HFFc6 (cell line): Measurements from ENCODE around the gene SULT2B1. TPM values are rescaled to one million over a fixed set of nuclear protein-coding genes. Genes with fewer than 3 reads are reported as not detected.
"Not testable (repeated sequence)": the region's sequence is repeated elsewhere in the genome, so short reads cannot be mapped to it uniquely, and the experiment has no call there.

Experiments used
- DNase-seq: peaks from one replicate; pipeline ENCODE4 v3.0.0-alpha.2; 2018
- H3K27ac Mint-ChIP-seq: 2 replicates; pipeline ENCODE4 v1.8.0; 2020; ENCODE audit warnings: mild to moderate bottlenecking, mixed read lengths
- H3K27me3 Mint-ChIP-seq: 2 replicates; pipeline ENCODE4 v1.8.0; 2021; ENCODE audit warnings: mild to moderate bottlenecking, moderate library complexity, mixed read lengths; ENCODE audit not compliant: insufficient read depth
- H3K36me3 Mint-ChIP-seq: 2 replicates; pipeline ENCODE4 v1.8.0; 2021; ENCODE audit warnings: low read depth, mixed read lengths
- H3K4me1 Mint-ChIP-seq: 2 replicates; pipeline ENCODE4 v1.8.0; 2020; ENCODE audit warnings: low read depth, mixed read lengths
- H3K4me3 Mint-ChIP-seq: 2 replicates; pipeline ENCODE4 v1.8.0; 2020; ENCODE audit warnings: mild to moderate bottlenecking, moderate library complexity, mixed read lengths
- H3K9me3 Mint-ChIP-seq: 2 replicates; pipeline ENCODE4 v1.8.0; 2020; ENCODE audit warnings: mild to moderate bottlenecking, mixed read lengths
- total RNA-seq, 6 experiments: library from RNA; stranded (reverse); fragmentation: NEBNext Ultra II Directional; extraction: Animal tissue kit (Norgen Biotek cat#: 25700); gene quantifications; 2 replicates in 1 of 6; 3 replicates in 5 of 6; pipeline ENCODE4 v1.2.3, GENCODE V29; 2021
- TF ChIP-seq, protein P1 (sequence below): fragments of 200-600 bp; sonication (generic); IDR thresholded peaks from 2 replicates; pipeline ENCODE4 v1.5.0; 2021; ENCODE audit warnings: antibody characterized with exemption, mild to moderate bottlenecking

SULT2B1 gene
- total RNA-seq, 6 experiments from 2014 or later: 0.33 TPM; not detected in 5

DNA sequence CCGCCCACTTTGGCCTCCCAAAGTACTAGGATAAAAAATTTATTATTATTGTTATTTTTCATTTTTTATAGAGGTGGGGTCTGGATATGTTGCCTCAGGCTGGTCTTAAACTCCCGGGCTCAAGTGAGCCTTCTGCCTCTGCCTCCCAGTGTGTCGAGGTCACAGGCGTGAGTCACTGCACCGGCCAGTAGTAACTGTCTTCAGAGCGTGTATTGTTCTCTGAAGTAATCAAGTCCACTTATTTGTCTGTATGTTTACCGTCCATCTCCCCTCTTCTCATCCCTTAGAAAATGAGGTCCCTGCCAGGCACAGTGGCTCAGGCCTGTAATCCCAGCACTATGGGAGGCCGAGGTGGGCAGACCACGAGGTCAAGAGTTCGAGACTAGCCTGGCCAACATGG is 18.2 kb upstream of the SULT2B1 start:
- DNase-seq: no peak
- TF ChIP-seq, protein P1, sequence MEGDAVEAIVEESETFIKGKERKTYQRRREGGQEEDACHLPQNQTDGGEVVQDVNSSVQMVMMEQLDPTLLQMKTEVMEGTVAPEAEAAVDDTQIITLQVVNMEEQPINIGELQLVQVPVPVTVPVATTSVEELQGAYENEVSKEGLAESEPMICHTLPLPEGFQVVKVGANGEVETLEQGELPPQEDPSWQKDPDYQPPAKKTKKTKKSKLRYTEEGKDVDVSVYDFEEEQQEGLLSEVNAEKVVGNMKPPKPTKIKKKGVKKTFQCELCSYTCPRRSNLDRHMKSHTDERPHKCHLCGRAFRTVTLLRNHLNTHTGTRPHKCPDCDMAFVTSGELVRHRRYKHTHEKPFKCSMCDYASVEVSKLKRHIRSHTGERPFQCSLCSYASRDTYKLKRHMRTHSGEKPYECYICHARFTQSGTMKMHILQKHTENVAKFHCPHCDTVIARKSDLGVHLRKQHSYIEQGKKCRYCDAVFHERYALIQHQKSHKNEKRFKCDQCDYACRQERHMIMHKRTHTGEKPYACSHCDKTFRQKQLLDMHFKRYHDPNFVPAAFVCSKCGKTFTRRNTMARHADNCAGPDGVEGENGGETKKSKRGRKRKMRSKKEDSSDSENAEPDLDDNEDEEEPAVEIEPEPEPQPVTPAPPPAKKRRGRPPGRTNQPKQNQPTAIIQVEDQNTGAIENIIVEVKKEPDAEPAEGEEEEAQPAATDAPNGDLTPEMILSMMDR: no peak
- Mint-ChIP-seq H3K4me3 (no peak overlapping the region), H3K4me1 (peaks cover 13% of the 10 kb centered on the region), H3K27me3 (peaks cover 5% of the 10 kb centered on the region), H3K27ac (no peak overlapping the region), H3K36me3 (peaks cover 5% of the 10 kb centered on the region; the same call in 1 of the 2 replicates), H3K9me3 (peaks cover 9% of the 10 kb centered on the region)

DNA sequence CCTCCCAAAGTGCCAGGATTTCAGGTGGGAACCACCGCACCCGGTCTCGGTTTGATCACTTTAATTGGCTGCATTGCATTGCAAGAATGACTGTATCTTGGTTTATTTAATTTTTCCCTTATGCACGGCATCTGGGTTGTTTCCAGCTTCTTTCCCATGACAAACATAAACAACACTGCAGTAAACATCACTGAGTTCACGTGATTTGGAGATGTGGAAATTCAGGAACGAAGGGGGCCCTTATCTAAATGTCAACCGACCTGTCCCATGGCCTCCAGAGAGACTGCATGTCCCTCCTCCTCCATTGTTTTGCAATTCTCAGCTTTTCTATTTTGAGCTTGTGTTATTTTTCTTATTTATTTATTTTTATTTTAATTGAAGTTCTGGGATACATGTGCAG is 14.4 kb upstream of the SULT2B1 start:
- no peaks in the 10 kb centered on the region for H3K36me3 Mint-ChIP-seq
- TF ChIP-seq, protein P1: no peak
- no peak for DNase-seq
- no peak overlapping the region for H3K27ac Mint-ChIP-seq
- no peaks in the 10 kb centered on the region for H3K9me3 Mint-ChIP-seq
- H3K4me1 Mint-ChIP-seq: peaks cover 11% of the 10 kb centered on the region
- no peak overlapping the region for H3K4me3 Mint-ChIP-seq
- H3K27me3 Mint-ChIP-seq: peaks cover 5% of the 10 kb centered on the region

DNA sequence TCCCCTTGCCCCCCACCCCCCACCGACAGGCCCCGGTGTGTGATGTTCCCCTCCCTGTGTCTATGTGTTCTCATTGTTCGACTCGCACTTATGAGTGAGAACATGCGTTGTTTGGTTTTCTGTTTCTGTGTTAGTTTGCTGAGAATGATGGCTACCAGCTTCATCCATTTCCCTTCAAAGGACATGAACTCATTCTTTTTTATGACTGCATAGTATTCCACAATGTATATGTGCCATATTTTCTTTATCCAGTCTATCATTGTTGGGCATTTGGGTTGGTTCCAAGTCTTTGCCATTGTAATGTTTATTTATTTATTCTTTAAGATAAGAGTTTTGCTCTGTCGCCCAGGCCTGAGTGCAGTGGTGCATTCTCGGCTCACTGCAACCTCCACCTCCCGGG is 13.9 kb upstream of the SULT2B1 start:
- not testable (repeated sequence) for DNase-seq, H3K36me3 Mint-ChIP-seq, H3K9me3 Mint-ChIP-seq, H3K27me3 Mint-ChIP-seq, H3K27ac Mint-ChIP-seq, H3K4me3 Mint-ChIP-seq
- H3K4me1 Mint-ChIP-seq: peaks cover 13% of the 10 kb centered on the region

DNA sequence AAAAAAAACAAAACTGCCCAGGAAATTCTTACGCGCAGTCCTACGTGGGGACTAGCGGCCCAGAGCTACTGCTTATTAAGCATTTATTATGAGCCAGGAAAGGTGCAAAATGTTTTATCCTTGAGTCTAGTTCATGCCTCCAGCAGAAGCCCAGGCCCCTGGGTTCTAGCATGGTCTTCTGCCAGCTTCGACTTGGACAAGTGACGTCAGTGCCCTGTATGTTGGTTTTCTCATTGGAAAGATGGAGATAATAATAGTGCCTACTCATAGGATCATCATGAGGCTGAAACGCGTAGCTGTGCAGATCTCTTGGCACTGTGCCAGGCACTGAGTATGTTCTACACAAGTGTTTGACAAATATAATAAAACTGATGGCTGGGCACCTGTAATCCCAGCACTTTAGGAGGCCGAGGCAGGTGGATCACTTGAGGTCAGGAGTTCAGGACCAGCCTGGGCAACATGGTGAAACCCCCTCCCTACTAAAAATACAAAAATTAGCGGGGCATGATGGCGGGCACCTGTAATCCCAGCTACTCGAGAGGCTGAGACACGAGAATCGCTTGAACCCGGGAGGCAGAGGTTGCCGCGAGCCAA is 12.4 kb upstream of the SULT2B1 start:
- DNase-seq: peak; percentile 75
- no peak overlapping the region for H3K27ac Mint-ChIP-seq
- TF ChIP-seq, protein P1: no peak
- peaks cover 19% of the 10 kb centered on the region for H3K4me1 Mint-ChIP-seq
- no peaks in the 10 kb centered on the region; the same call in 1 of the 2 replicates for H3K27me3 Mint-ChIP-seq
- no peaks in the 10 kb centered on the region for H3K9me3 Mint-ChIP-seq
- H3K36me3 Mint-ChIP-seq: no peaks in the 10 kb centered on the region
- H3K4me3 Mint-ChIP-seq: no peak overlapping the region

DNA sequence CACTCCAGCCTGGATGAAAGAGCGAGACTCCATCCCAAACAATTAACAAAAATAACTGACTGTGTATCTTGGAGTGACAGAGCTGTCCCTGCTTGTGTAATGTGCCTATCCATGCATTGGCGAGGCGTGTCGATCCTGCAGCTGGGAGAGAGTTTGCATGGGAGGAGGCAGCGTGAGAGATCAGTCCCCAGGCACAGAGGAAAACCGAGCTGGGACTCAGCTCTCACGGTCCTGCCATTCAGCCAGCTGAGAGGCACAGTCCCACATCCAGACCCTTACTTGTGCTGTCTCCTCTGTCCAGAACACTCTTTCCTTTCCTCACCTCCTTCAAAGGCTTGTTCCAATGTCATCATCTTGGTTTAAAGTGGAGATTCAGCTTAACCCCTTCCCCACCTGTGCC is 11.9 kb upstream of the SULT2B1 start:
- H3K27me3 Mint-ChIP-seq: no peaks in the 10 kb centered on the region; the same call in 1 of the 2 replicates
- peaks cover 19% of the 10 kb centered on the region for H3K4me1 Mint-ChIP-seq
- DNase-seq: no peak
- H3K27ac Mint-ChIP-seq: no peak overlapping the region
- TF ChIP-seq, protein P1: no peak
- no peaks in the 10 kb centered on the region for H3K36me3 Mint-ChIP-seq
- no peak overlapping the region for H3K4me3 Mint-ChIP-seq
- no peaks in the 10 kb centered on the region for H3K9me3 Mint-ChIP-seq

DNA sequence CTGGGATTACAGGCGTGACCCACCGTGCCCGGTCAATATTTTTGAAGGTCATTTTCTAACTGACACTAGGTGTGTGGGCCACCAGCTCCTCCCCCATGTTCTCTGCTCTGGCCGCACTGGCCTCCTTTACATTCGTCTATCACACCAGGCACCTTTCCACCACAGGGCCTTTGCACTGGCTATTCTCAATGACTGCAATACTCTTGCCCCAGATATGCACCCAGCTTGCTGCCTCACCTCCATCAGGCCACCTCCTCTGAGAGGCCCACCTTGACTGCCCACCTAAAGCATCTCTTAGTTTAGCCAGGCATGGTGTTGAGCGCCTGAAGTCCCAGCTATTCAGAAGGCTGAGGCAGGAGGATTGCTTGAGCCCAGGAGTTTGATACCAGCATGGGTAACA is 10.2 kb upstream of the SULT2B1 start:
- no peaks in the 10 kb centered on the region for H3K9me3 Mint-ChIP-seq
- no peak overlapping the region for H3K27ac Mint-ChIP-seq
- TF ChIP-seq, protein P1: no peak
- H3K36me3 Mint-ChIP-seq: no peaks in the 10 kb centered on the region
- no peak overlapping the region for H3K4me3 Mint-ChIP-seq
- peaks cover 2% of the 10 kb centered on the region for H3K27me3 Mint-ChIP-seq
- H3K4me1 Mint-ChIP-seq: peaks cover 19% of the 10 kb centered on the region
- DNase-seq: no peak
